ENCODE measurements around the gene INKA1. TPM values are rescaled to one million over a fixed set of nuclear protein-coding genes. Genes with fewer than 3 reads are reported as not detected.

INKA1 gene
- total RNA-seq, 1 experiment from 2014 or later: 1.3 TPM

GRCh38 chr3:49792371-49793150, 10.5 kb upstream of the INKA1 start:
- Histone ChIP-seq H3K27me3 (replicated peaks) (no peaks in the 10 kb centered on the region), H3K4me1 (replicated peaks) (no peaks in the 10 kb centered on the region), H3K4me3 (no peak overlapping the region), H3K9me3 (replicated peaks) (no peaks in the 10 kb centered on the region), H3K27ac (no peak overlapping the region), H3K36me3 (no peaks in the 10 kb centered on the region)
- DNase-seq (ENCODE audit: low read depth in 1 of 2, low spot score in 2 of 2): no peak

- H3K4me3 ChIP-seq: no peak overlapping the region
- no peaks in the 10 kb centered on the region for H3K4me1 ChIP-seq (replicated peaks)
- H3K27ac ChIP-seq: no peak overlapping the region
- H3K36me3 ChIP-seq: no peaks in the 10 kb centered on the region
- no peaks in the 10 kb centered on the region for H3K27me3 ChIP-seq (replicated peaks)
- DNase-seq (ENCODE audit: low read depth in 1 of 2, low spot score in 2 of 2): no peak
- H3K9me3 ChIP-seq (replicated peaks): no peaks in the 10 kb centered on the region
Observed at GRCh38 chr3:49793486-49794085, 9.5 kb upstream of the INKA1 start.

- peaks cover 2% of the 10 kb centered on the region for H3K4me1 ChIP-seq (replicated peaks)
- no peak overlapping the region for H3K27ac ChIP-seq
- no peak overlapping the region for H3K4me3 ChIP-seq
- H3K36me3 ChIP-seq: no peaks in the 10 kb centered on the region
- no peak for DNase-seq (ENCODE audit: low read depth in 1 of 2, low spot score in 2 of 2)
- H3K27me3 ChIP-seq (replicated peaks): no peaks in the 10 kb centered on the region
- no peaks in the 10 kb centered on the region for H3K9me3 ChIP-seq (replicated peaks)
Observed at GRCh38 chr3:49794431-49794830, 8.6 kb upstream of the INKA1 start.

- Histone ChIP-seq H3K36me3 (no peaks in the 10 kb centered on the region), H3K27me3 (replicated peaks) (no peaks in the 10 kb centered on the region), H3K9me3 (replicated peaks) (no peaks in the 10 kb centered on the region), H3K27ac (no peak overlapping the region), H3K4me3 (no peak overlapping the region), H3K4me1 (replicated peaks) (peaks cover 8% of the 10 kb centered on the region)
- DNase-seq (ENCODE audit: low read depth in 1 of 2, low spot score in 2 of 2): no peak
Observed at GRCh38 chr3:49794926-49795905, 7.8 kb upstream of the INKA1 start.

- Histone ChIP-seq H3K4me3 (no peak overlapping the region), H3K36me3 (peaks cover 3% of the 10 kb centered on the region; the same call in 1 of the 2 replicates), H3K9me3 (replicated peaks) (no peaks in the 10 kb centered on the region), H3K27ac (no peak overlapping the region), H3K4me1 (replicated peaks) (peaks cover 20% of the 10 kb centered on the region), H3K27me3 (replicated peaks) (no peaks in the 10 kb centered on the region)
- DNase-seq (ENCODE audit: low read depth in 1 of 2, low spot score in 2 of 2): no peak
Observed at GRCh38 chr3:49799105-49799504, 4.0 kb upstream of the INKA1 start.

- Histone ChIP-seq H3K27ac (no peak within 1 kb of the TSS), H3K9me3 (replicated peaks) (no peaks in the 10 kb centered on the region), H3K27me3 (replicated peaks) (no peaks in the 10 kb centered on the region), H3K4me1 (replicated peaks) (peaks cover 21% of the 10 kb centered on the region), H3K36me3 (peaks cover 3% of the 10 kb centered on the region; the same call in 1 of the 2 replicates), H3K4me3 (no peak within 1 kb of the TSS)
- peak; percentile 21 to 67 for DNase-seq (ENCODE audit: low read depth in 1 of 2, low spot score in 2 of 2)
Observed at GRCh38 chr3:49799761-49800160, 3.3 kb upstream of the INKA1 start, which contains the start of gene CDHR4. CDHR4 (minus strand) TSS chr3:49799873; CDS start chr3:49799812, 61 bp downstream.

GRCh38 chr3:49801160-49801559, 1.9 kb upstream of the INKA1 start:
- Histone ChIP-seq H3K4me3 (no peak overlapping the region), H3K27ac (no peak overlapping the region), H3K4me1 (replicated peaks) (peaks cover 21% of the 10 kb centered on the region), H3K9me3 (replicated peaks) (no peaks in the 10 kb centered on the region), H3K27me3 (replicated peaks) (no peaks in the 10 kb centered on the region), H3K36me3 (peaks cover 3% of the 10 kb centered on the region; the same call in 1 of the 2 replicates)
- DNase-seq (ENCODE audit: low read depth in 1 of 2, low spot score in 2 of 2): no peak

GRCh38 chr3:49803465-49804140, 542 bp downstream of the INKA1 start:
- Histone ChIP-seq H3K4me1 (replicated peaks) (peaks cover 21% of the 10 kb centered on the region), H3K36me3 (peaks cover 3% of the 10 kb centered on the region; the same call in 1 of the 2 replicates), H3K27ac (no peak overlapping the region), H3K9me3 (replicated peaks) (no peaks in the 10 kb centered on the region), H3K4me3 (peak overlapping the region; percentile 80), H3K27me3 (replicated peaks) (no peaks in the 10 kb centered on the region)
- peak in 1 of 2 experiments; percentile 22 for DNase-seq (ENCODE audit: low read depth in 1 of 2, low spot score in 2 of 2)

GRCh38 chr3:49804141-49805041, 1.3 kb downstream of the INKA1 start:
- H3K27ac ChIP-seq: no peak overlapping the region
- H3K4me1 ChIP-seq (replicated peaks): peaks cover 20% of the 10 kb centered on the region
- no peak for DNase-seq (ENCODE audit: low read depth in 1 of 2, low spot score in 2 of 2)

GRCh38 chr3:49805367-49805782, 2.3 kb downstream of the INKA1 start:
- peaks cover 13% of the 10 kb centered on the region for H3K4me1 ChIP-seq (replicated peaks)

More at GRCh38 chr3:49804141-49805041, 1.3 kb downstream of the INKA1 start:
- Histone ChIP-seq H3K36me3 (peaks cover 3% of the 10 kb centered on the region; the same call in 1 of the 2 replicates), H3K27me3 (replicated peaks) (no peaks in the 10 kb centered on the region), H3K9me3 (replicated peaks) (no peaks in the 10 kb centered on the region), H3K4me3 (peak overlapping the region; percentile 80; the same call in 1 of the 2 replicates)

GRCh38 chr3:49805897-49806701, 3.0 kb downstream of the INKA1 start:
- no peaks in the 10 kb centered on the region for H3K27me3 ChIP-seq (replicated peaks)
- no peaks in the 10 kb centered on the region for H3K9me3 ChIP-seq (replicated peaks)
- H3K4me1 ChIP-seq (replicated peaks): peaks cover 13% of the 10 kb centered on the region
- peaks cover 3% of the 10 kb centered on the region; the same call in 1 of the 2 replicates for H3K36me3 ChIP-seq
- no peak for DNase-seq (ENCODE audit: low read depth in 1 of 2, low spot score in 2 of 2)
- H3K27ac ChIP-seq: no peak overlapping the region
- no peak overlapping the region for H3K4me3 ChIP-seq

More at GRCh38 chr3:49805367-49805782, 2.3 kb downstream of the INKA1 start:
- Histone ChIP-seq H3K27me3 (replicated peaks) (no peaks in the 10 kb centered on the region), H3K27ac (no peak overlapping the region), H3K4me3 (no peak overlapping the region), H3K9me3 (replicated peaks) (no peaks in the 10 kb centered on the region), H3K36me3 (peaks cover 3% of the 10 kb centered on the region; the same call in 1 of the 2 replicates)
- no peak for DNase-seq (ENCODE audit: low read depth in 1 of 2, low spot score in 2 of 2)
